Measurements from ENCODE around the gene PALMD.

- TF ChIP-seq, protein P1, sequence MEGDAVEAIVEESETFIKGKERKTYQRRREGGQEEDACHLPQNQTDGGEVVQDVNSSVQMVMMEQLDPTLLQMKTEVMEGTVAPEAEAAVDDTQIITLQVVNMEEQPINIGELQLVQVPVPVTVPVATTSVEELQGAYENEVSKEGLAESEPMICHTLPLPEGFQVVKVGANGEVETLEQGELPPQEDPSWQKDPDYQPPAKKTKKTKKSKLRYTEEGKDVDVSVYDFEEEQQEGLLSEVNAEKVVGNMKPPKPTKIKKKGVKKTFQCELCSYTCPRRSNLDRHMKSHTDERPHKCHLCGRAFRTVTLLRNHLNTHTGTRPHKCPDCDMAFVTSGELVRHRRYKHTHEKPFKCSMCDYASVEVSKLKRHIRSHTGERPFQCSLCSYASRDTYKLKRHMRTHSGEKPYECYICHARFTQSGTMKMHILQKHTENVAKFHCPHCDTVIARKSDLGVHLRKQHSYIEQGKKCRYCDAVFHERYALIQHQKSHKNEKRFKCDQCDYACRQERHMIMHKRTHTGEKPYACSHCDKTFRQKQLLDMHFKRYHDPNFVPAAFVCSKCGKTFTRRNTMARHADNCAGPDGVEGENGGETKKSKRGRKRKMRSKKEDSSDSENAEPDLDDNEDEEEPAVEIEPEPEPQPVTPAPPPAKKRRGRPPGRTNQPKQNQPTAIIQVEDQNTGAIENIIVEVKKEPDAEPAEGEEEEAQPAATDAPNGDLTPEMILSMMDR (IDR thresholded peaks at IDR 0.05), result no peak
- TF ChIP-seq ZFX (IDR thresholded peaks at IDR 0.05; ENCODE audit: borderline replicate concordance), result no peak
Measured at GRCh38 chr1:99598738-99599411, 47.0 kb upstream of the PALMD start.
